RPMI8226 (cell line): Measurements from ENCODE around the gene INSL3.
"Not testable (repeated sequence)": the region's sequence is repeated elsewhere in the genome, so short reads cannot be mapped to it uniquely, and the experiment has no call there.

Experiments
- DNase-seq: peaks from one replicate; pipeline ENCODE4 v3.0.0-alpha.2; 2015

The INSL3 gene

GRCh38 chr19:17811681-17812080 lies 9.6 kb downstream of the INSL3 start:
- no peak for DNase-seq

- no peak for DNase-seq
Observed at GRCh38 chr19:17811103-17811502, 10.2 kb downstream of the INSL3 start.

- peak; percentile 26 for DNase-seq
Observed at GRCh38 chr19:17807731-17808316, 13.5 kb downstream of the INSL3 start.

- DNase-seq, result no peak
Observed at GRCh38 chr19:17806945-17807344, 14.4 kb downstream of the INSL3 start.

GRCh38 chr19:17805427-17805826 lies 15.9 kb downstream of the INSL3 start:
- DNase-seq, result no peak

GRCh38 chr19:17803264-17803896 lies 17.9 kb downstream of the INSL3 start:
- peak; percentile 70 for DNase-seq

- no peak for DNase-seq
Observed at GRCh38 chr19:17802137-17802858, 19.0 kb downstream of the INSL3 start.

- DNase-seq, result not testable (repeated sequence)
Observed at GRCh38 chr19:17798599-17798998, 22.7 kb downstream of the INSL3 start.

GRCh38 chr19:17797424-17798201 lies 23.7 kb downstream of the INSL3 start:
- DNase-seq, result no peak

- DNase-seq, result no peak
Observed at GRCh38 chr19:17796838-17797423, 24.4 kb downstream of the INSL3 start.

- DNase-seq, result peak; percentile 77
Observed at GRCh38 chr19:17796013-17796837, 25.1 kb downstream of the INSL3 start.

GRCh38 chr19:17795495-17795856 lies 25.8 kb downstream of the INSL3 start:
- DNase-seq, result no peak

- peak; percentile 60 for DNase-seq
Observed at GRCh38 chr19:17794731-17795494, 26.4 kb downstream of the INSL3 start, which contains the start of gene B3GNT3. TSS of gene B3GNT3 (plus strand) at chr19:17795138. CDS start at chr19:17807808, 12,670 bp downstream.

GRCh38 chr19:17794412-17794730 lies 26.9 kb downstream of the INSL3 start:
- no peak for DNase-seq

GRCh38 chr19:17790059-17790780 lies 31.1 kb downstream of the INSL3 start:
- peak; percentile 37 for DNase-seq

- DNase-seq, result no peak
Observed at GRCh38 chr19:17788632-17789031, 32.7 kb downstream of the INSL3 start.

GRCh38 chr19:17787274-17787913 lies 33.9 kb downstream of the INSL3 start:
- no peak for DNase-seq

- peak; percentile 61 for DNase-seq
Observed at GRCh38 chr19:17784201-17785008, 36.9 kb downstream of the INSL3 start.

GRCh38 chr19:17783721-17784120 lies 37.6 kb downstream of the INSL3 start:
- DNase-seq, result not testable (repeated sequence)
